Osteoblast (primary cell): ENCODE results near the gene CDK2AP2. TPM values are rescaled to one million over a fixed set of nuclear protein-coding genes. Genes with fewer than 3 reads are reported as not detected.

Experiments used
- DNase-seq: peaks from one replicate; pipeline ENCODE4 v3.0.0; 2011; ENCODE audit warnings: low spot score, mixed read lengths; ENCODE audit not compliant: insufficient read length; ENCODE audit errors: missing footprints
- H2AFZ ChIP-seq: 2 replicates; pipeline ENCODE4 v1.6.0; 2011; ENCODE audit warnings: mild to moderate bottlenecking, low read length
- H3K27ac ChIP-seq: 2 replicates; pipeline ENCODE4 v1.5.1; 2011; ENCODE audit warnings: mild to moderate bottlenecking, low read depth, low read length, moderate library complexity
- H3K27me3 ChIP-seq: 2 replicates; pipeline ENCODE4 v1.6.0; 2012; ENCODE audit warnings: mild to moderate bottlenecking, control low read depth, inconsistent platforms, low read length, moderate library complexity; ENCODE audit not compliant: insufficient read depth
- H3K36me3 ChIP-seq: 2 replicates; pipeline ENCODE4 v1.5.1; 2011; ENCODE audit warnings: mild to moderate bottlenecking, low read length, control low read depth, moderate library complexity; ENCODE audit not compliant: insufficient read depth
- H3K4me1 ChIP-seq: 2 replicates; pipeline ENCODE4 v1.5.1; 2011; ENCODE audit warnings: mild to moderate bottlenecking, low read length, control low read depth, moderate library complexity; ENCODE audit not compliant: insufficient read depth
- H3K4me2 ChIP-seq: 2 replicates; pipeline ENCODE4 v1.6.0; 2011; ENCODE audit warnings: mild to moderate bottlenecking, low read length; ENCODE audit not compliant: insufficient read depth
- H3K4me3 ChIP-seq: fragments of 200-600 bp; sonication (generic); 3 replicates; pipeline ENCODE4 v1.5.1; 2012; ENCODE audit warnings: mild to moderate bottlenecking, low read length, inconsistent platforms; ENCODE audit not compliant: insufficient read depth
- H3K79me2 ChIP-seq: 2 replicates; pipeline ENCODE4 v1.6.0; 2012; ENCODE audit warnings: mild to moderate bottlenecking, low read length, control low read depth, inconsistent platforms; ENCODE audit not compliant: insufficient read depth
- H3K9me3 ChIP-seq: 2 replicates; pipeline ENCODE4 v1.5.1; 2011; ENCODE audit warnings: low read depth, low read length, control low read depth
- H4K20me1 ChIP-seq: 2 replicates; pipeline ENCODE4 v1.6.0; 2012; ENCODE audit warnings: mild to moderate bottlenecking, low read length, control low read depth; ENCODE audit not compliant: insufficient read depth
- CTCF ChIP-seq: IDR thresholded peaks from 2 replicates; pipeline ENCODE4 v1.5.1; 2011; ENCODE audit warnings: mild to moderate bottlenecking, low read depth, low read length, moderate library complexity; ENCODE audit errors: extremely low read depth
- small RNA-seq: library from RNA; depleted of rRNA; stranded (forward); fragments of <200 nt; gene quantifications from one replicate; pipeline ENCODE3, GENCODE V24; 2012
- total RNA-seq: library from RNA; depleted of rRNA; stranded (reverse); fragments of >200 nt; gene quantifications from 2 replicates; pipeline ENCODE4 v1.2.3, GENCODE V29; 2012

CDK2AP2 gene
- total RNA-seq, 1 donor: 6.2 TPM

- H3K27me3 ChIP-seq: peaks cover 3% of the 10 kb centered on the region
- no peak overlapping the region for H3K4me3 ChIP-seq
- H3K9me3 ChIP-seq: no peaks in the 10 kb centered on the region
- H2AFZ ChIP-seq: no peak overlapping the region
- no peaks in the 10 kb centered on the region for H3K4me1 ChIP-seq
- no peak overlapping the region for H3K27ac ChIP-seq
- no peaks in the 10 kb centered on the region for H3K79me2 ChIP-seq
- DNase-seq: peak; percentile 41
- no peak overlapping the region for H3K4me2 ChIP-seq
- no peak for TF ChIP-seq CTCF
- H4K20me1 ChIP-seq: no peaks in the 10 kb centered on the region
- H3K36me3 ChIP-seq: no peaks in the 10 kb centered on the region
These were observed 49.7 kb downstream of the CDK2AP2 start for GRCh38 chr11:67458266-67458665.

- no peaks in the 10 kb centered on the region for H3K4me1 ChIP-seq
- peaks cover 3% of the 10 kb centered on the region for H3K27me3 ChIP-seq
- no peak overlapping the region for H3K27ac ChIP-seq
- H3K4me3 ChIP-seq: no peak overlapping the region
- H3K9me3 ChIP-seq: no peaks in the 10 kb centered on the region
- no peaks in the 10 kb centered on the region for H4K20me1 ChIP-seq
- no peak overlapping the region for H3K4me2 ChIP-seq
- no peaks in the 10 kb centered on the region for H3K79me2 ChIP-seq
- no peak overlapping the region for H2AFZ ChIP-seq
- peak; percentile 59 for DNase-seq
- H3K36me3 ChIP-seq: no peaks in the 10 kb centered on the region
- TF ChIP-seq CTCF: no peak
These were observed 50.5 kb downstream of the CDK2AP2 start for GRCh38 chr11:67457453-67457852.

Small RNAs within 50 kb of the gene (small RNA-seq; reads per million reads assigned to genes)
- gene MIR6752: not detected

Other genes starting within 250 kb of the CDK2AP2 start
- 21.4 and 23.6 TPM in 2 replicates for gene GRK2, start 241.7 kb downstream of the CDK2AP2 start, total RNA-seq
- gene ANKRD13D, start 218.9 kb downstream of the CDK2AP2 start, total RNA-seq: 33.0 and 34.4 TPM in 2 replicates
- gene SSH3, start 204.6 kb downstream of the CDK2AP2 start, total RNA-seq: 13.3 and 25.0 TPM in 2 replicates
- gene POLD4, start 154.6 kb downstream of the CDK2AP2 start, total RNA-seq: 43.3 and 59.4 TPM in 2 replicates
- gene CLCF1, start 134.6 kb downstream of the CDK2AP2 start, total RNA-seq: 6.2 and 6.9 TPM in 2 replicates
- 7.6 and 10.3 TPM in 2 replicates for gene RAD9A, start 116.2 kb downstream of the CDK2AP2 start, total RNA-seq
- 161 and 169 TPM in 2 replicates for gene PPP1CA, start 106.3 kb downstream of the CDK2AP2 start, total RNA-seq
- gene TBC1D10C, start 104.1 kb downstream of the CDK2AP2 start, total RNA-seq: not detected in 2 replicates
- under 0.01 TPM in 2 replicates for gene CARNS1, start 92.5 kb downstream of the CDK2AP2 start, total RNA-seq
- 33.9 and 36.9 TPM in 2 replicates for gene RPS6KB2, start 79.7 kb downstream of the CDK2AP2 start, total RNA-seq
- under 0.01 and 0.36 TPM in 2 replicates for gene PTPRCAP, start 70.5 kb downstream of the CDK2AP2 start, total RNA-seq
- 137 and 140 TPM in 2 replicates for gene CORO1B, start 64.7 kb downstream of the CDK2AP2 start, total RNA-seq
- not detected in 2 replicates for gene GPR152, start 55.4 kb downstream of the CDK2AP2 start, total RNA-seq
- not detected in 2 replicates for gene CABP4, start 52.8 kb downstream of the CDK2AP2 start, total RNA-seq
- gene TMEM134, start 38.9 kb downstream of the CDK2AP2 start, total RNA-seq: 15.6 and 29.3 TPM in 2 replicates
- 64.2 and 71.3 TPM in 2 replicates for gene AIP, start 25.1 kb downstream of the CDK2AP2 start, total RNA-seq
- gene PITPNM1, start 2.8 kb downstream of the CDK2AP2 start, total RNA-seq: 13.3 and 14.1 TPM in 2 replicates
- gene CABP2, start 15.3 kb upstream of the CDK2AP2 start, total RNA-seq: not detected in 2 replicates
- gene GSTP1, start 75.7 kb upstream of the CDK2AP2 start, total RNA-seq: 361 and 465 TPM in 2 replicates
- 146 and 158 TPM in 2 replicates for gene NDUFV1, start 98.8 kb upstream of the CDK2AP2 start, total RNA-seq
- 4.7 and 5.3 TPM in 2 replicates for gene NUDT8, start 121.8 kb upstream of the CDK2AP2 start, total RNA-seq
- gene TBX10, start 131.6 kb upstream of the CDK2AP2 start, total RNA-seq: not detected in 2 replicates
- gene ACY3, start 142.6 kb upstream of the CDK2AP2 start, total RNA-seq: under 0.01 and 0.29 TPM in 2 replicates
- not detected in 2 replicates for gene ALDH3B2, start 166.5 kb upstream of the CDK2AP2 start, total RNA-seq